D341Med (cell line): ENCODE measurements around the gene KRT14.
"Not testable (repeated sequence)": the region's sequence is repeated elsewhere in the genome, so short reads cannot be mapped to it uniquely, and the experiment has no call there.

ENCODE experiments used
- DNase-seq: peaks from one replicate; pipeline ENCODE4 v3.0.0; 2012; ENCODE audit warnings: low spot score

Gene KRT14

DNA sequence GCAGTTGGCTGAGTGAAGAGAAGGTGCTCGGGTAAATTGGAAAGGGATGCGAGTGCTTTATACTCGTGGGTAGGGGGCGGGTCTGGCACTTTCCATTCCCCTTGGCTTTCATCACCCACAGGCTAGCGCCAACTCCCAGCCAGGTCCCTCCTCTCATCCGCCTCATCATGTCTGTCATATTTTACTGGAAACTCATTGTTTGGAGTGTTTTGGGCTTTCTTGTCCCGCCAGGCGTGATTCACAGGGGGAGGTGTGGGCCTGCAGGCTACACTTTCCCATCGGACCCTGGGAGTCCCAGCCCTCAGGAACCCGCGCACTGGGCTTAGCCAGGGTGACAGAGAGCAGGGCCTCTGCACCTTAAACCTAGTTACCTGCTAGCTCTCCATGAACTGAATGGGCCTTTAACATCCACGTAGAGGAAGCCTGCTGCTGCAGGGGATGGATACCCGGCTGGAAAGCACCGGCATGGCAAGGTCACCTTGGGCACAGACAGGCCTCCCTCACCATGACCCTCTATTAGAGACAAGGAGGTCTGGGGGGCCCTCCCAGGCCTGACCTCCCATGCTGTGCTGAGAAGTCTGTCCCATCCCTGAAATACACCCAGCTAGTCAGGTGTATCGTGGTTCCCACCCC lies at the start of gene KRT14:
Gene KRT14, minus strand, starts transcription at position 33 of the 633 bp plus-strand sequence. CDS start 61 bp downstream, outside the sequence.
- DNase-seq = no peak

DNA sequence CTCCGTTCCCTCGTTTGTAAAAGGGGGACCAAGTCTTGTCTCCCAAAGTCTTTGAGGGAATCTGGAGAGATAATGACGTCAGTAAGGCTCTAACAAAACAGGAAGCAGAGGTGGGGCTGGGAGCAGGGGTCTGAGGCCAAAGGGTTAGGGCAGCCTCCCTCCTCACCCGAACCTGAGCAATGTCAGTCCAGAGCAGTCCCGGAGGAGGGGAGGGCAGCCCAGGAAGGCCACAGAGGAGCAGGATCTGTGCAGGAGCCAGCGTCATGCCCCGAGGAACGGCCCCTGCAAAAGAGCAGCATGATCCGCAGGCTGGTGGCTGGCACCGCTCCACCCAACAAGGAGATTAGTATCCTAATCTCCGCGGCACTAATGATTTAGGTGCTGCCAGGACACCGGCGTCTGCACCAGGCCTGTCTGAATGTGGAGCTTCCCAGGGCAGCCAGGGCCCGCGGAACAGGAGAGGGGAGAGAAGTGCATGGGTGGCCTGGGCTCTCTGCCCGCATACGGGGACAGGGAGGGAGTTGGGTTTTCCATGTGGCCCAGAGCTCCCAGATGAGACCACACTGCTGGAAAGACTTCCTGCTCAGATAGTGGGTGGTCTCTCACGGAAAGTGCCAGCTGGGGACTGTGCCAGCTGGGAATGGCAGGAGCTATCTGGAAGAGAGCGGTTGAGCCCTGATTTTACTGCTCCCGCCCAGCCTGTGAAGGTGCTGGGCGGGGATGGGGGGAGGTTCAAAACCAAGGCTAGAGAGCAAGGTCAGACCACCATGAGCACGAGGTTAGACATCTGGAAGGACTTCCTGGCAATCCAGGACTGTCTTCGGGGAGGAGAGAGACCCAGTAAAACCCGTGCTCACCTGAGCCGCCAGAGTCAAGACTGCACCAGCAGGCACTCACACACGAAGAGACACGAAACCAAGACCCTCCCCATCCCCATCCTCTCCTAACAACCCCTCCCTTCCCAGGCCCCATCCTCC lies 48.7 kb upstream of the KRT14 start:
- DNase-seq = peak; percentile 93

DNA sequence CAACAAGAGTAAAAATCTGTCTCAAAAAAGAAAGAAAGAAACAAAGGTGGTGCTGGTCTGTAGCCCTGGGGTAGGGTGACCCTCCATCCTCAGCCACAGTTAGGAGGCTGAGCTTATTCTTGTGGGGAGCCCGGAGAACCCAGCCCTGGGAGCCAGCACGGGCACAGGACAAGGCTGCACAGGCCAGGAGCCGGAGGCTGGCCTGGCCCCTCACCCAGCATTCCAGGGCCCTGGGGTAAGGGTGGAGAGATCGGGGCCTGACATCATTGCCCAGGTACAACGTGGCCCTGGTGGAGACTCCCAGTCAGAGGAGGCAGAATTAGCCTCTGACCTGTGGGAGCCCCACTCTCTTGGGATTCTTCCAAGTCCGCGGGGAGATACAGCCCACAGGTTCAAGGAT lies 47.9 kb upstream of the KRT14 start:
- DNase-seq = no peak

DNA sequence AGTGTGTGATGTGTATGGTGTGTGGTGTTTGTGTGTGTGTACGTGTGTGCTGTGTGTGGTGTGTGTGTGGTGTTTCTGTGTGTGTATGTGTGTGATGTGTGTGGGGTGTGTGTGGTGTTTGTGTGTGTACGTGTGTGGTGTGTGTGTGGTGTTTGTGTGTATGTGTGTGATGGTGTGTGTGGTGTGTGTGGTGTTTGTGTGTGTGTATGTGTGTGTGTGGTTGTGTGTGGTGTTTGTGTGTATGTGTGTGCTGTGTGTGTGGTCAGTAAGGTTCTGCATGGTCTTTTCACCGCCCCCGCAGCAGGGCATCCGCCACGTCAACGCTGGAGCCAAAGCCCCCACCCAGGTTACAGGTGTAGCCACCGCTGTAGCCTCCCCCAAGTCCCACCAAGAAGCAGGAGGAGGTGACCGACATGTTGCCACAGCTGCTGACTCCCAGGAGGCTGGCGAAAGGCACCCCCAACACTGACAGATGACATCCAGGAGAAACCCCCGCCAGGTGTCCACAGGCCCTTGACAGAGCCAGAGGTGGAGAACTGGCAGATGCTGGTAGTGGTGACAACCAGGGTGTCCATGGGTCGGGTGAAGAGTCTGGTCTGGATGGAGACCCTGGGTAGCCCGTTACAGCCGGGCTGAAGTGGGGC lies 47.0 kb upstream of the KRT14 start:
- no peak for DNase-seq

DNA sequence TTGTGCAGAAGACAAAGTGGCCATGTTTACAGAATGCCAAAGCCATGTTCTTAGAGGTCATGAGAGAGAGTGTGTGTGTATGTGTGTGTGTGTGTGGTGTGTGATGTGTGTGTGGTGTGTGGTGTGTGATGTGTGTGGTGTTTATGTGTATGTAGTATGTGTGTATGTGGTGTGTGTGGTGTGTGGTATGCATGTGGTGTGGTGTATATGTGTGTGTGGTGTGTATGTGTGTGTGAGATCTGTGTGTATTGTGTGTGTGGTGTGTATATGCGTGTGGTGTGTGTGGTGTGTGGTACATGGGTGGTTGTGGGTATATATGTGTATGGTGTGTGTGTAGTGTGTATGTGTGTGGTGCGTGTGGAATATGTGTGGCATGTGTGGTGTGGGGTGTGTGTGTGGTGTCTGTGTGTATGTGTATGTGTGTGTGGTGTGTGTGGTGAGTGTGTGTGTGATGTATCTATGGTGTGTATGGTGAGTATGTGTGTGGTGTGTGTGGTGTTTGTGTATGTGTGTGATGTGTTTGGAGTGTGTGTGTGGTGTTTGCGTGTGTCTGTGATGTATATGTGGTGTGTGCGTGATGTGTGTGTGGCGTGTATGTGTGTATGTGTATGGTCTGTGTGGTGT lies 45.9 kb upstream of the KRT14 start:
- DNase-seq = no peak

DNA sequence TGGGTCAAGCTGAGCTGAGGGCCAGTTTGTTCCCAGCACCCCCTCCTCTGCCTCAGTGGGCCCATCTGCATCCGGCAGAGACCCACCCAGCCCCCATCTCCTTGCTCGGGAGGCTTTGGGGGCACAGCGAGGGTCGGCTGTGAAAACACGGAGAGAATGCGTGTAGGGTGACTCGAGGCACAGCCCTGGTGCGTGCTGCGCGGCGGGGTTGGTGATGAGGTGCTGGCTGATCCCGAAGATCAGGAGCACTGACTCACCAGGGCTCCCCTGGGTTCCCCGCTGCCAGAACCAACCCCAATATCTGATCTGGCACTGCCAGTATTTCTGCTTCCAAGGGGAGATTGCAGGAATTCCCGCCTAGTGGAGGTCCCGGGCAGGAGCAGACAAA lies 45.2 kb upstream of the KRT14 start:
- no peak for DNase-seq

DNA sequence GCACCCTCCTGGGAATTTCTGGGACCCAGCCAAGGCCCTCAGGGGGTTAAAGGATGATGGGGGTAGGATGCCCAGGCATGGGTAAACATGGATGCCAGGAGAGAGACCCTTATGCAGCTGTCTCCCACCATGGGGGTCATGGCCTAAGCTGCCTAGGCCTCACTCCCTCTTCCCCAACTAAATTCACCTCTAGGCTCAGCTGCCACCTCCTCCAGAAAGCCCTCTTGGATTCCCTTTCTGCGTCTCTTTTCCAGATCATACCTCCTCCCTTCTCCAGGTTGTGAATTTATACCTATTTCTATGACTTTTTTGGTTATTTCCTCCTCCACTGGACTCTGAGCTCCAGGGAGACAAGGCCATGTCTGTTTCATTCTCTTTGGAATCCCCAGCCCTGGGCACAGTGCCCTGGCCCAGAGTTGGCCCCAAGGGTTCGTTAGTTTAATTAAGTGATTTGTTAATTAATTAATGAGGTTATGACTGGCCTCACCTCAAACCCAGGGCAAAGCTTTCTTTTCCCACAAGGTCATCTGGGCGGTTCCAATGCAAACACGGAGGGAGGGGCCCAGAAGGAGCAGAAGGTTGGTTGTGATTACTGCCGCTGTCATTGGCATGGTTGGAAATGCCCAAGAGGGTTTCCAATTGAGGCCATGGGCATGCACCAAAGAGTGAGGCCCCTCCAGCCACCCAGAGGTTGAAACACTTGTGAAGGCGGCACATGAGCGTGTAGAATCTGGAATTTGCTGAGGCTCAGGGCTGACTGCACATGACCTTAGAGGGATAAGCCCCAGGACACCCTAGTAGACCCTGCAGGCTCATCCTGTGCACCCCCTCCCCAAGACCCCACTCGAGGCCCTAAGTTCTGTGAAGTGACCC lies 44.6 kb upstream of the KRT14 start:
- no peak for DNase-seq

DNA sequence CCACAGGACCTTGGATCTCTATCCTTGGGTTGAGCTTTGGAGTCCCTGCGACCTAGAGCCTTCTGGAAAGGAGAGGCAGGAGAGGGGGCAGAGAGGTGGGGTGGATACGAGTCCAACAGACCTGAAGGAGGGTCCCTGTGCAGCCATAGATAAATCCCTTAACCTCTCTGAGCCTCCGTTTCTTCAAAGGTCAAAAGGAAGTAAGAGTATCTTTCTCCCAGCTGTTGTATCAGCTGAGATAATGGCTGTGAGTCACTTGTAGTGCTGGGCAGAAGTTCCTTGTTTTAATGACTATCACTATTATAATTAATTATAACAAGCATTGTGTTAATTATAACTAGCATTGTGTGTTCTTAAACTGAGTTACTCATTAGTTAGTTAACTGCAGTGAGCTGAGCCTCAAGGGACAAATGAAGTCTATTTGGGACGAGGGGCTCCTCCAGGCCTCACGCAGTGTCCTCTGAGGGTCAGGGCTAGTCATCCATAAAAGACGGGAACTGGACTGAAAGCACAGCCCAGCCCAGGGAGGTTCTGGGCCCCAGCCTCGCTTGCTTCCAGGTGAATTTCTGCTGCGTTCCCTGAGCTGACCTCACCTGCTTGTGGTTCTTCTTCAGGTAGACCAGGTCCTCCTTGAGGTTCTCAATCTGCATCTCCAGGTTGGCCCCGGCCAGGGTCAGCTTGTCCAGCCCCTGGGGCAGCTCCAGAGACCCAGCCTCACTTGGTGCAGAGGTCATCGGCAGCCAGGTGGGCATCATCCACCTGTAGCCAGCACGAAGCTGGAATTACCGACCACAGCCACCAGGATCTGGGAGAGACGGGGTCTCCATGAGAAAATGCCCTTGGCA lies 43.4 kb upstream of the KRT14 start:
- no peak for DNase-seq

DNA sequence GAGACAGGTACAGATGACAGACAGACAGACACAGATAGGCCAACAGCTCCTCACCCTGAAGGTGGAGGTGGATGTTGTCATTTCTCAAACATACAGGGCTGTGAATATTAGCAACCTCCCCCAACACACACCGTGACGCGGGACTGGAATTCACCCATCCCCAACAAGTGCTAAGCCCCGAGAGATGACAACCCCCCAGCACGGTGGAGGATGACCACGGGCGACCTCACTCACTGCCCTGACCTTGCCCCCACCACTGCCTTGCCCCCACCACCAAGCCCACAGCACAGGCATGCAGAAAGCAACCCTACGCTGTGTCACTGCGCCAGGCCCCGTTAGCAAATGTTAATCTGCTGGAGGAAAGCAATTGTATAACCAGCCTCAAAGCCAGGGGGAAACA lies 42.6 kb upstream of the KRT14 start:
- DNase-seq = no peak

DNA sequence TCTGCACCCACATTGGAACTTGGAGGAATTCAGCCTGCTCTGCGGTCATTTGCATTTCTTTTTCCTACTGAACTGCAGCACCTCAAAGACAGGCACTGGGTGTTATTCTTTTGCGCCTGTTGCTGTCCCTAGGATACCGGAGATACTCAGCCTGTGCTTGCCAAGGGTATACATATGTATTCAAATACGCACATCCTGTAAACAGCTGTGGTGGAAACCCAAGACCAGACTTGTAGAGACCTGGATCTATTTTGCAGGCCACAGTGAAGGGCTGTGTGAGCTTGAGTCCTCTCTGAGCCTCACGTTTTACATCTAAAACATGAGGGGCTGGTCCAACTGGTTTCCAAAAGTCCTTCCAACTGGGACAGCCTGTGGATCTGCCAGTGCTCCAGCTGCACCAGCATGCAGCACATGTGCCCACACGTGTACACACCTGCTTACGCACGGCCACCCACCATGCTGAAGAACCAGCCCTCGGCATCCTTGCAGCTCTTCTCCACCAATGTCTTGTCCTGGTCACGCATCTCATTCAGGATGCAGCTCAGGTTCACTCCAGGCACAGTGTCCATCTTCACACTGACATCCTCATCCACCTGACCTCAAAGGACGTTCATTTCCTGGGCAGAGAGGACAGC lies 42.0 kb upstream of the KRT14 start:
- DNase-seq = not testable (repeated sequence)

DNA sequence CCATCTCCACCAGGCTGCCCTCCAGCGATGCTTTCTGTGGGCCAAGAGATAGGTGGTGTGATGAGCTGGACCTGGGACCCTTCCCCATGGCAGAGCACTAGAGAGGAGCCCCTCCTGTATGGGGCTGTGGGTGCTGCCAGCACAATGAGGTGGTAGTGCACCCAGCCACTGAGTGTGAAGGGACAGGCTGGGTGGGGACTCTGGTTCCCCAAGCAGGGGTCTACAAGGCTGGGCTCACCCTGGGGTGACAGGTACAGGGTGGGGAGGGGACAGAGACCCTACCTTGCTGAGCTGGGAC lies 41.3 kb upstream of the KRT14 start:
- DNase-seq = not testable (repeated sequence)

DNA sequence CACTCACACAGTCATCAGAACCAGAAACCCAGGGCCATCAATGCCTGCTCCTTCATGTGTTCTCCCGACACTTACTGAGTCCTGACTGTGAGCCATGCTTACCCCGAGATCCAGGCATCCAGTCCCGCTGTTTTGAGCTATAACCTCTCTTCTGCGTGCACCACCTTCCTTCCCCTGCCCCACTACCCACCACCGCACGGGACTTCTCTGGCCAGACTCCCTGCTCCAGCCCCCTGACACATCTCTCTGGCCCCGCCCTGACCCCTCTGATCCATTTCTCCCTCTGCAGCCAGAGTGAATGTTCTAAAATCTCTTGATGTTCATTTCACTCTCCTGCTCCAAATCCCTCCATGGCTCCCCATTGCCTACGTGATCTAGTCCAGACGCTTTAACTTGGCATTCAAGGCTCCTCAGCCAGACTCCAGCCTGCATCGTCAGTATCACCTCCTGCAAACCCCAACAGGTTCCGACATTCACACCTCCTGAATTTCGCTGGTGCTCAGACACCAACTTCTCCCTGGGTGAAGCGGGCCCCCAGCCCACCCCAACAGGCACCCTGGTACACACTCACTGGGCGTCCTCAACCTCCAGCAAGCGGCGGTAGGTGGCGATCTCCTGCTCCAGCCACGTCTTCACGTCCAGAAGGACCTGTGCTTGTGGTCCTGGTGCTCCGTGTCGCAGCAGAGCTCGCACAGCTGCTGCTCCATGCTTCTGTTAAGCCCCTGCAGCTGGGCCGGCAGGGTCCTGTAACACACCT lies 40.8 kb upstream of the KRT14 start:
- no peak for DNase-seq

DNA sequence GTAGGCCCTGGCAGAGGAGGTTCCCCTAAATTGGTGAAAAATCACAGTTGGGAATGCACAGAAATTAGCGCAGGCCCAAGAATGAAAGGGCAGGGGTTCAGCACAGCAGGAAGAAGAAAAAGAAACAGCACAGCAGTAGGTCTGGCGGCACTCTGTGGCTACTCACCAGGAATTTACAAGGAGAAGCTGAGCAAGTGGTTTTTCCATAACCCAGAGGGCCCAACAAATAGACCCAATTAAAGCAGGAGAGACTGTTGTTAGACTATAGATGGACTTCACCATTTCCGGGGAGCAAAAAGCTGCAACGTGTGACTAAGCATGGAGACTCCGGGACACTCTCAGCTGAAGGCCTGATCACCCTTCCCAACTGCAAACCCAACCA lies 40.2 kb upstream of the KRT14 start:
- DNase-seq = not testable (repeated sequence)

DNA sequence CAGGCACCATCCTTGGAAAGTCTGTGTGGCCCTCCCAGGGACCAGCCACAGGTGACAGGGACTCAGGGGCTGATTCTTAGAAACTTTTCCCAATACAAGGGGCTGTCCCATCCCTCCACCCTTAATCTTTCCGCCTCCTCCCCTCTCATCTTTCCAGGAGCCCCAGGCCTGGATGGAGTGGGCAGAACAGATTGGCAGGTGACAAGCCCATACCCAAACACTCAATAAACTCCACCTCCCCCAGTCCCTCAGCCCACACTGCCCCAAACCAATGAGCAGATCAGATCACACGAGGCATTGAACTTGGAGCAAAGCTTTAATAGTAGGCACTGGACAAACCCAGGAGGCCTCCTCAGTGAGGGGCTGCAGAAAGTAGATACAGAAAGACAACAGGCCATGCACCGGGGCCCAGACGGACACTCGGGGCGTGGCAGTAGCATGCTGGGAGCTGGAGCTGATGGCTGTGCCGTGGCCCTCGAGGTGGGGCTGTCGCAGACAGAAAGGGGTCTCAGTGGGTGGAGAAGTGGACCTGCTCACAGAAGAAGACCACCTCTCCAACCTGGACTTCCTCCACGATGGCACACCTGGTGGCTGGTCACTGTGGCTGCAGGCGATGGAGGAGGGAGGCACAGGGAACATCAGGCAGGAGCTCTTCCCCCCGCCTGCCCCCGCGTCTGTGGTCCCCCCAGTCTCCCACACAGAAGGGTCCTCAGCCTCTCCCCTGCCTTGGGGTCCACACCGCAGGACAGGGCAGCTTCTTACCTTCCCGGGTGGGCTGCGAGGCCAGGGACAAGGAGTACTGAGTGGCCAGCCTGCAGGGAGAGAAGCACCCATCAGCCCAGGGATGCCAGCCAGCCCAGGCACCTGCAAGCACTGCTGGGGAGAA lies 39.6 kb upstream of the KRT14 start:
- DNase-seq = not testable (repeated sequence)

DNA sequence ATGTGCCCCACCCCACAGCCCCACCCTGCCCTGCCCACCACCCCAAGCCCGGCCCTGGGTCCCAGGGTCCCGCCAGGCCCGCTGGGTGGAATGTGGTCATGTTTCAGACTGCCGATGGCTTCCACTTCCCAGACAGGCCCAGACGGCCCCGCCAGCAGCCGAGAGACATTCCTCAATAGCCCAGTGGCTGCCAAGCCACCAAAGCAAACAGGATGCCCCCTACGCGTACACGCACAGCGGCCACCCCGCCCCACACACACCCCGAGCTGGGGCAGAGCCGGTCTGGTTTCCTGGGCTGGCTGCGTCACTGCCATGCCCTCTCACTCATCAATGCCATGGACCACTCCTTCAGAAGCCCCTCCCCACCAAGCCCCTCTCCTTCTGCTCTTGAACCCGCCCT lies 38.9 kb upstream of the KRT14 start:
- DNase-seq = no peak

DNA sequence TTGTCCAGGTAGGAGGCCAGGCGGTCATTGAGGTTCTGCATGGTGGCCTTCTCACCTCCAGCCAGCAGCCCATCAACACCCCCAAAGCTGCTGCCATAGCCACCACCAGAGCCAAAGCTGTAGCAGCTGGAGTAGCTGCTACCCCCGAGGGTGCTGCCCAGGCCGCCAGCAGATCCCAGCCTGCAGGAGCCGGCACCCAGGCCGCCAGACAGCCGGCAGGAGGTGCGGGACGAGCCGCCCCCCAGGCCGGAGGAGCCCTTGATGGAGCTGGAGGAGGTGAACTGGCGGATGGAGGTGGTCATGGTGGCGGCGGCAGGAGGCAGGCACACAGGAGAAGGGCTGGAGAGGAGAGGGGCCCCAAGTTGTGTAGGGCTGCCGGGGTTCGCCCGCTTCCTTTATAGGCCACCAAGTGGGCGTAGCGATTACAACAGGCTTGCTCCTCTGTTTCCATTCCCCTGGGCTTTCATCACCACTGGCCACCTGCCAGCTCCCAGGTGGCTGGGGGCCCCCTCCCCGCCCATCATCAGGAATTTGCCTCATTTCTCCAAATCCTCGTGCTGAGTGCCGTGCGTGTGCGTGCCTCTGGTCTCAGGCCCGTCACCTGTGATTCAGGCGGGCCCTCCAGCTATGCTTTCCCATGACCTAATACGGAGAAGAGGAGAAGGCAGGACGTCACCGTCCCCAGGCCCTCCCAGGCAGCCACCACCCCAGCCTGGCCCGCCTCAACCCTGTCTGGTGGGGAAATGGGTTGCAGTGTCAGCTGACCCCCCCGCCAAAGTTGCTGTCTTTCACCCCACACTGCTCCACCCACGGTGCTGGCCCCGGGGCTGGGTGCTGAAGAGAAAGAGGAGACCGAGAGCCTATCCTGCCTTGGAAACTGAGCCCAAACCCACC lies 37.8 kb upstream of the KRT14 start, which contains the start of gene KRT17:
Gene KRT17, minus strand, starts transcription at position 368 of the 894 bp plus-strand sequence. Its CDS starts 66 bp downstream, at position 302.
- DNase-seq = no peak

DNA sequence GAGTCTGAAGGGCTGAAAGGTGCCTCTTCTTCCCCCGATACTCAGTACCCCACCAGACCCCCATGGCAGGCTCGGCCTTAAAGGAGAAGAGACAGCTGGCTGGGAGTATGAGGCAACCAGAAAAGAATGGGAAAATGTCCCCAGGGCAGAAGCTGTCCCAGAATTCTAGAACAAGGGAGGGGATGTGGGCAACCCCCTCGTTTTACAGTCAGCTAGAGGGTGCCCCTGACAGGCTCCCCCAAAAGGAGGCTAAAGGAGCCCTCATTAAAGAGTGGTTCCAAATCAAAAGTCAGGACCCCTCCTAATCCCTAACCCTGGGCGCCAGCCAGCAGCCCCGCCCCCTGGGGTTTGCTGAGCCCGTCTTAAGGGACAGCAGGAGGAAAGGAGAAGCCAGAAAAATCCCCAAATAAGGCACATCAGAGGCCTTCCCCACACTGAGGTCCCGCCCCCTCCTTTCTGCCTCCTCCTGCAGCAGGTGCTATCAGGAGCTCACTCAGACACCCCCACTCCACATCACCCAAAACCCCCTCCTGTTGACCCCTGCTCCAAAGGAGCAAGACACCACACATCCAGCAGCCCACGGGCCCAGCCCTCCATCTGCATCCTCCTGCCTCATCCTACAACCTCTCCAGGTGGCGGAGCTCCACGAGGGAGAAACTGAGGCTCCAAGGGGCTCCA lies 36.6 kb upstream of the KRT14 start:
- not testable (repeated sequence) for DNase-seq
